Amniotic epithelial cell (primary cell): ENCODE results near the gene PKHD1.
A peak's percentile ranks its signal among the peaks of the same experiment; 100 is the strongest.

Source experiments
- DNase-seq: peaks from one replicate; pipeline ENCODE4 v3.0.0-alpha.2; 2010; ENCODE audit warnings: low read depth

PKHD1 gene

DNA sequence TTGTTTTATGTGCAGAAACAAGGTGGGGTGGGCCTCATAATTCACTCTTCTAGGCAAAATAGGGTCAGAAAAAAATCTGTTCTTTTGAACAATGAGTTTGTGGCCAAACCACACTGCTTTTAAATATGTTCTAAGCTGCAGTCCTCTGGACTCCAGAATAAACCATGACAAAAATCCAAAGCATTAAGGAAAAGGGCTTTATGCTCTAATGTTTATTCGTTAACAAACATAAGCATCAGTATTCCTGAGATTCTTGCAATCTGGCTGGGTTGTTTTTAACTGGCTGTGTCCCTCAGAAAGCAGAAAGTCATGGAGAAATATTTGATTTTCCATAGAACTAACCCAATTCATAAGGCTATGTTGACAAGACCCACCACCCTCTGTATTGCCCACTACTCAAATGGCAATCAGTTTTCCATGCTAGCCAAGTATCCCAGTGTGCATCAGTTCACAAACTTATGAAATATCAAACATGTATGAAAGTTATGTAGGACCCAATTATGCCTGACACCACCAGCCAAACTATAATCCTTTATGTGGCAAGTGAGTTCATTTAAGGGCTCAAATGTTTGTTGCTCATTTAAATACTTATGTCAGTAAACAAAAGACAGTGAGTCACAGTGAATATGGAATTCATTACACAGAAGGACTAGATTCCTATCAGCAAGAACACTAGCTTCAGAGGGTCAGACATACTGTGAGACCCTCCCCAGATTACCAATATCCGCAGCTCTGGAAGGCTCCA is 45.1 kb downstream of the PKHD1 start:
- no peak for DNase-seq

DNA sequence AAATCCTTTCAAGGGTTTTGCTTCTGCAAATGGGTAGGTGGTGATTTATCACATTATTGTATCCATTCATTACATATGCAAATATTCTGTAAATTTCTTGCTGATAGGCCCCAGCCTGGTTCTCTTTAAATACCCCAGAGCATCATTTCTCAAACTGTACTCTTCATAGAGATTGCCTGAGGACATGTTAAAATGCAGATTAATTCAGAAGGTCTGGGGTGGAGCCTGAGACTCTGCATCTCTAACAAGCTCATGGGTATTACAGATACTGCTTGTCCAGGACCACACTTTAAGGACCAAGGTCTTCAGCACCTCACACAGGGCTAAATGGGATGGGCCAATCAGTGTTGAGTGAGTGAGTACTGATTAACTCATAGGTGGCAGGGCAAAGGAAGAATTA is 46.3 kb downstream of the PKHD1 start:
- DNase-seq: no peak

DNA sequence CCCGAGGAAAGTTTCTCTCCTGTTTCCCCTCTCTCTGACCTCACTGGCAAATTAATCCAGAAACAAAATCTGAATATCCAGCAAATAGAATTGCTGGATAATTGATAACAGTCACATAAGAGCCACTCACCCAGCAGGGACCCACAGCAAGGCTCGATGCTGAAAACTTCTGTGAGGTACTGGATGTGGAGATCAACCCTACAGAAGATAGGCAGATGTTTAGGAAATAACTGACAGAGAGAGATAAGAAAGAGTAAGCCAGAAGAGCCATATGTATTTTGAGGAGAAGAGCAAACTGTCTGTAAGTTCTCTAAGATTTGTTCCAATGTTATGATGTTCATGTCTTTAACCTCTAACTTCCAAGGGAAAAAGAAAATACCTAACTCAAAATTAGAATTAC is 59.7 kb downstream of the PKHD1 start:
- DNase-seq: no peak

DNA sequence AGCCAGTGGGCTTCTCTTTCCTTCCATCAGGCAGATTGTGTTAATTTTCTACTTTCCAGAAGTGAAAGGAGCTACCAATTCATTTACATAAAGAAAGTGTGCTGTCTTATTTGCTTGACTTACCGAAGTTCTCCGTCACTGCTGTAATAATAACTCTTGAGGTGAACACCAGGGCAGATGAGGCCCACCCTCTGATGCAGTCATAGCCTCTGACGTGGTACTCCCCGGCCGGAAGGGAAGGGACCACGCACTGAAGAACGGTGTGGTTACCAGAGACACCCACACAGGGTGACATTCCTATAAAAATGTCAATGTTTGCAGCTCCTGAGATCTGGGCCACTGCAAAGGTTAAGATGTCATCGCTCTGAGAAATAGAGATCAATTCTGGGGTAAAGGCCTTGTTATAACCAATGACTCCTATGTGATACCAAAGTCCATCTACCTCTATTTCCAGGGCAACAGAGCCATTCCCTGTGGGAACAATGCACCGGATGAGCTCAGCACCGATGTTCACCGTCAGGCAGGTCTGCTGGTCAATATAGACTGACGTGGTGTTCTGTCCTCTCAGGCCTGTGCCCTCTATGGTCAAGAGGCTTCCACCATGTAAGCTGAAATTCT is 62.9 kb downstream of the PKHD1 start:
- DNase-seq: no peak

DNA sequence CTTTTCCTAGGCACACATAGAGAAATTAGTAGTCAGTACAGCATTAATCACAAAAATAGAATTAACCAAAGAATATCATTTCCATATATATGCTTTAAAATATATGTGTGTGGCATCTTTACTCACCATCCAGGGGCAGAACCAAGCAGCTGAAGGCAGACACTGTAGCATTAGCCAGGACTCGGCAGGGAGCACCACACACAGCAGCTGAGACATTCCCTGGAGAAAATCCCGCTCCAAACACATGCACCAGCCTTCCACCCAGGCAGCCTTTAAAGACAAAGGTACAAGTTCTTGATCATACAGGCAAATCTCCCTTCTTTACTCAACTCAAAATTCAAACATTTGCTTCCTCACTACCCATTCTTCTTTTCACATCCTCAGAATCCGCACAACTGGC is 64.7 kb downstream of the PKHD1 start:
- no peak for DNase-seq

DNA sequence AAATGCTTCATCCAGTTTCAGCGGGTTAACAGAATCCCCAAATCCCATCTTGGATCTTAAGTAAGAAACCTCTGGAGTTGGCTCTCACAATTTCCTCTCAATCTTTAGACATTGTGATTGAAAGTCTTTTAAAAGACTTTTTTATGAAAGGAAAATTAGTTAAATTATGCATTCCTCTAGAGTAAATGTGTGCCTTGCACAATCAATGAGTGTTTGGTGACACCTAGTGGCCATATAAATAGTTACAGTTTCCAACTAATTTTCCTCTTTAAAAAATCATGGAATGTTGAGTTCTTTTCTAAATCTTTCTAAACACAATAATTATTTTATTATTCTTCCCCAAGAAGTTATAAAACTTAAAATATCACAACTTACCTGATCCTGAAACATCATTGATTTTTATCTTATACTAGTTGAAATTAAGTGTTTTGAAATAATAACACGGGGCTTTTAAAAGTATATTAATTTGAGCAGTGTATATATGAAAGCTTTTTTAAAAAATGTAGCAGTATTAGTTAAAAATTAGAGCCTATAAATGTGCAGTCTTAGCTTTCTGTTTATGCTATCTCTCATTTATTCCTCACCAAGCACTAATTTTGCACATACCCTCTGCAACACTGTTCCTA is 66.4 kb downstream of the PKHD1 start:
- peak; percentile 7 for DNase-seq

DNA sequence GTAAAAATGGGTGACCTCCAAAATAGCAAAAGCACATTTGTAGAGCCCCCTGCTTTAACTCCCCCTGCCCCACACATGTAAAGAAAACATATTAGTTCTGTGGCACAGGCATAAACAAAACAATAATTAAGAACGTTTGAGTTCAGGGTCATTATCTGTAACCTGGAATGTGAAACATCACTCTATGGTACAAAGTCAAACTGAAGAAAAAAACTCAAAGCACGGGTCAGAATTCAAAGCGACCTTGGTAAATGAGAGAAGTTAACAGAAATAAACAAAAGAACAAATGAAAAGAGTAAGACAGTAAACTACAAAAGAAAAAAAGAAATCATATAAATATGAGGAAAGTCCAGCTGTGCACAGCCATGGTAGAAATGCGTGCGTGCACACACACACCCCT is 67.5 kb downstream of the PKHD1 start:
- no peak for DNase-seq

DNA sequence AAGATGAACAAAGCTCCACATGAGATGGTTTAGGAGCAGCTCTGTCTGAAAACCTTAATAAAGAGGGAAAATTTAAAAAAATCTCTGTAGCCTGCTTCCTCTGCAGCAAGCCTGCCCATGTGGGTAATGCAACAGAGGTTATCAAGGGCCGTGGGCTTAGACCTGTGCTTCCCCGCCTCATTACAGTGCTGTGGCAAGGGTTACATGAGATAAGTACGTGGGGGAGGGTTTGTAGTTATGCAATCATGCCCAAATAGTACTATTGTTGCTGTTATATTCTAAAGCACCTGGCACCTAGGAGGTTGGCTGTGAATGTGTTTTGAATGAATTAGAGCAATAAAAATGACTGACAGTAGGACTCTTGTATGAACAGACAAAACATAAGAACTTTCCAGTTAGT is 68.3 kb downstream of the PKHD1 start:
- no peak for DNase-seq

DNA sequence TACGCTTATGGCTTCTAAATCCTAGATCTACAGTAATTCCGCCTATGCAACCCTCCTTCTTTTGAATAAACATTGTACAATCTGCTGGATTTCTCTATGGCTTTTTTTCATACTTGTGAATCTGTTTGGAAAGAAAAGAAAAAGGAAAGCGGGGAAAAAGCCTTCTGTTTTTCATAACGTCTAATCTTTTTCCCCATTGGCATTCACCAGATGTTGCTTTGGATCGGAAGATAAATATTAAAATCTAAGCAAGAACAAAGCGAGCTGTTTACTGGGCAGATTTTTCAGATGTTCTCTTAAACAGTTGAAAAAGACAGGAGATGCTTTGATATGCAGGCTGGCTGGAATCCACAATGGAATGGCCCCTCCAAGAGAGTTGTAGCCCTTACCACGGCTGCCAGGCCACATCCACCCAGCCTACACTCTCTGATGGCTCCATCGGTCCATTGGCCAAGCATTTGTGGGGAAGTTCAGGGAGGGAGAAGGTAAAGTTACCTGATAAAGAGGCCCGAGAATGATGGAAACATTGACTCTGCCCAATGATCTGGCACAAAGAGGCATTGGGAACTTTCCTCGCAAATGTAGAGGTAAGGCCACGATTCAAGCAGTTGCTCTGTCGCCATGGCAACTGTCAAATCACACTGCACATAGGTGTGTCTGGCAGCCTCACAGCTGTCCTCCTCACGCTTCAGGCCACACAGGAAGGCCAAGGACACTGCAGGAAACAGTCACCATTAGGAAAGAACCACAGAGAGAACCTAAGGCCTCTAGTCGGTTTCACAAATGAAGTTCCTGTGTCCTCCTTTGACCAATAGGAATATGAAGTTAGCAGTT is 70.3 kb downstream of the PKHD1 start:
- no peak for DNase-seq

DNA sequence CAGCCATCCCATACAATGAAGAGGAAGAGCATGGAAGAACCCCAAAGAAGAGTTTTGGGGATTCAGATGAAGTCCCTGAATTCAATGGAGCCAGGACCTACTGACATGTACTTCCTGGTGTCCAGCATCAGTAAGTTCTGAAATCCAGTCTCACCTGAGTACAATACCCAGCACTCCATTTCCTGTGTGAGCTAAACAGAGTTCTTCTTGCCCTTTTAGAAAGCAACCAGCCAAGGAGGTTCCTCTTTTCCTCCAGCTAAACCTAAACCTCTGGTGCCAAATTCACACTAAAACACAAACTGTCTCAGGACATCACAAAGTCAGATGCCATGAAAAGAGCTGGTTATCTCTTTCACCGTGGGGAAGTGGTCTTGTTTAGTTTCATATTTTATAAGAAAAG is 71.5 kb downstream of the PKHD1 start:
- no peak for DNase-seq

DNA sequence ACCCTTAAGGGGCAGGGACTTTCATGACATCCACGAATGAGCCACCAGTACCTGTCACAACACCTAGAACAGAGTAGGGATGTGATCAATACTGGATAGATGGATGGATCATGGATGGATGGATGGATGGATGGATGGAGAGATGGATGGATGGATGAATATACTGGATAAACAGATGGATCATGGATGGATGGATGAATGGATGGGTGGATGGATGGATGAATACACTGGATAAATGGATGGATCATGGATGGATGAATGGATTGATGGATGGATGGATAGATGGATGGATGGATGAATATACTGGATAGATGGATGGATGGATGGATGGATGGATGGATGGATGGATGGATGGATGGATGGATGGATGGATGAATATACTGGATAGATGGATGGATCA is 73.0 kb downstream of the PKHD1 start:
- no peak for DNase-seq

DNA sequence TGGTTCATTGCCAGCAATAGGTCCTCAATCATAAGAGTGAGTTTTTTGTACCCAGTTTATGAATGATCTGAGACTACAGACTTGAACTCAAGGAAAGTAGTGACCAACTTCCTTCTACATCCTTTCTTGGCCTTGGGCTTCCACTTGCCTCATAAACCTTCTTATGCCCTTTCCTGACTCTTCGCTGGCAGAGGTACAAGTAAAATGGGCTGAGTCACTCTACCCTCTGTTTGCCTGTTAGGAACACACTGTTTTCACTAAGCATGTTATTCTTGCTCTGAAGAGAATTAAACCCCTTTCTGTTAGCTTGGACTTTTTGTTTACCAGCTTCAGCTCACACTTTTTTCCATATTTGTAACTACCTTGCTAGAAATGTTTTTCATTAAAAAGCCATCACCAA is 74.4 kb downstream of the PKHD1 start:
- DNase-seq: no peak

DNA sequence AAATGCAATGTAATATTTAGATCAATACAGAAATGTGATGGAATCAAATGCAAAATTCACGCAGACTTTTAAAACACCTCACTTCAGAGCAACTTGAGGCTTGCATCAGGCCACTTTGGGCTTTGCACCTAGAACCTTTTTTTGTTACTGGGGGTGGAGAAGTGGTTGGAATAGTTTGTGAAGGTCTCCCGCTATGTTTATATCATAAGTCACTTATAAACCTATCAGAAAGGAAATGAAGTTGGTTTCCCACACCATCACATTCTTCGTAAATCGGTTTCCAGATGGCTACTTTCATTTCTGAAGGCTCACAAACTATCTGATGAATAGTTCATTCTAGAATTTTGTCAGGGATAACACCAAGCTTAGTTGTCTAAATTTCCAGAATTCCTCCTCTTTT is 74.8 kb downstream of the PKHD1 start:
- no peak for DNase-seq

DNA sequence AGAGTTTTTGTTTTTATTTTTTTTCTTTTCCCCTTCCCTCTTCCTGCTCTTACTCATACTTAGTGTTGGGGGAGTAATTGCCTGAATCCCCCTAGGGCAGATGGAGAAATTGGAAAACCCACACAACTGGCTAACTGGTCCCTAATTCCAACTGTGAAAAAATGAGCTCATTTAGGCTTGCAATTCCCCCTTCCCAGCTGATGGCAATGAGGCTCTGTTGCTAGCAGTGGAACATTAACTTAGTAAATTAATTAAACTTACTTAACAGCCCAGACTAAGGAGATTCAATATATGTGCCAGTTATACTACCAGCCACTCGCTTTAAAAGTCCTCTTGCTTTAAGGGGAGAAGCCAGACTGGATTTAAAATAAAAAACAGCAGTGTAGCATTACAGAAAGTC is 76.6 kb downstream of the PKHD1 start:
- no peak for DNase-seq

DNA sequence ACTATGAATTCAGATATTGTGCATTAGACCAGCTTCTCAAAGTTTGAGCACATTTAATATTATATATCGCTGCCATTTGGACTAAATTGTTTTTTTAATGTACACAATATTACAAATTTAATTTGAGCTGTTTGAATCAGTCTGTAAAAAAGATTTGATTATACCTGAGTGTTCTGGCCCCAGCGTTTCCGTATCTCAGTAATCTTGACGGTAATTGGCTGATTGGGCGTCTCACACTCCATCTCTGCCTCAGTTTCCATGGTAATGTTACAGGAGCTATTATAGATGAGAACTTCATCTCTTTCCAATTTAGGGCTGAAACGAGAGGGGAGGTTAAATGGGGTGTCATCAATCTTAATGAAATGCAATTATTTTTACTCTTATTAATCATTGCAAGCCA is 77.3 kb downstream of the PKHD1 start:
- no peak for DNase-seq

DNA sequence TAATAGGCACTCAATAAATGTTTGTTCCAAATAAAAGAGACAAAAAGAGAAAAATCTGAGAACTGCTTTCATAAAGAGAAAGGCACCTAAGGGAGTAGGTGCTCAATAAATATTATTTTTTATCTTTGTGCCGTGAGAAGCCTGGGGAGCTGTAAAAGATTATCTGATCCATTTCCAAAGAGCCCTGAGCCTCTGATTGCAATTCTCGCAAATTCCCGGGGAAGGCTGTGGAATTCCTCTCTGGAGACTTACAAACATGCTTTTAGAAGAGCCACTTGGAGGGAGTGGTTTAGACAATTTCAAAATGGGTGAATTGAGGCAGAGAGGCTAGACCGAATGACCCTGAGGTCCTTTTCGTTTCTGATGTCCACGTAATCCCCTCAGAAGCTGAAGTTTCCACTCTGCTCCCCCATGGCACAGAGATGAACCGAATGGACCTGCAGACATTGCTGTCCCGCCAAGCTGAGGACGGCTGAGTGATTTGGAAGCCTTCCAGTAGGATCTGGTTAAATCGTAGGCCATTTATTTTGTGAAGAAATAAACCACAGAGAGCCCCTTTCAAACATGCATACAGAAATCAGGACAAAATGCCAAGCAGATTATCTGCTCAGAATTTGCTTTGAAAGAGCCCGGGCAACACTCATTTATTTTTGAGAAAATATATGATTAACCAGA is 77.8 kb downstream of the PKHD1 start:
- no peak for DNase-seq

DNA sequence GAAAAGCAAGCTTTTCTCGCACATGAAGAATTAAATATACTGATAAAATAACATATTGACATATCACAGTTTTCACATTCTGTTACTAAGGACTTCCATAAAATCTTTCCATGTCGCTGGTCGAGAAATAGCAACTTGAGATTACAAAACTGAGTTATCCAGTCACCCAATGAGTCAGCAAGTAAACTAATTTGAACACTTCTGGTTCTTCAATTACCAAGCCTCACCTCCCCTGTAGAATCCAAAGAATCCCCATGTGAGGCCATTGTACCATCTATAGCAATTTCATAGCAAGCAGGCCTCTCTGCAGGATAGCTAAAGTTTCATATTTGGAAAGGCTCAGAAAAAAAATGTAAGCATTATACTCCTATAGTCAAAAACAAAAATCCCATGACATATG is 87.3 kb downstream of the PKHD1 start:
- no peak for DNase-seq

DNA sequence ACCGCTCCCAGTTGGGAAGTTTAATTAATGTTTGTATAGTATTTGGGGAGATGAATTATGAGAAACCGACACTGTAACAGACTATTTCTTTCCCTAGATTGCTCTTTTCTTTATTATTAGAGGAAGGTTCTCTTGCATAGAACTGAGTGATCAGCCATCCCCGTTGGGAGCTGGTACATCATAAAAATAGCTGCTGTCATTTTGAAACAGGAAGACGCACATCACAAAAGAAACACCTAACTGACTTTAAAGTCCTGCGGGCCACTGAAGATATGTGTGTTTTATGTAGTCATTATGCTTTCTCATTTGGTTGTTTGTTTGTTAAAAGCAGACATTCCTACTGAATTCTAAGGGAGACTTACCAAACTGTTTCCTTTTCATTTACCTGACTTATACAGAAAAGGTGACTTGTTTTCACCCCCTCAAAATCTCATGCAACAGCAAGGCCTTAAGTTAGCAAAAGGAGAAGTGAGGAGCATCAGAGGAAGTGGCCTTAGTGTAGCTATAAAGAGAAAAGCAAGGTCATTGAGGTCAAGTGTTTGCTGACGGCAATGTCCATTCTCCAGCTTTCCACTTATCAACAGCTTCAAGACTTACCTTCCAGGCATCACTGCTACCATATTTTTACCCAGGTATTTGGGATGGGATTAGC is 91.0 kb downstream of the PKHD1 start:
- no peak for DNase-seq

DNA sequence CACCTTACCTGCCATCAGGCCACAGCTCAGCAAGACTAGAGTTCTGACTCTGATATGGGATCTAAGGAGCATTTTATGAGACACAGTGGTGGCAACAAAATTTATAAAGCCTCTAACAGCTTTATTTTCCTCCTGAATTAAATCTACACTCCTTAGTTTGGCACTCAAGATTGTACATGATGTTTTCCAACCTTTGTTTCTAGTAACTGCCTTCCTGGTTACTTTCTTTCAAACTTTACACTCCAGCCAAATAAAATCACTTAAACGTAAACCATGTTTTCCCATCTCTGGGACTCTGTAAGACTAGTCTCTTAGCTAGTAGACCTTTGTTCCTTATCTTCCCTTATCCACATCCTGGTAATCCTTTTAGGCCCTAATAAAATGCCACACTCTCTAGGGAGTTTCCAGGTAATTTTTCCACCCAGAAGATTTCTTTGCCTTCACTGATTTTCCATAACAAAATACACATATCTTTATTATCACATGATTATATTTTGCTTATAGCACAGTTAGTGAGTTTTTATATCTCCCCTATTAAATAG is 92.1 kb downstream of the PKHD1 start:
- no peak for DNase-seq

DNA sequence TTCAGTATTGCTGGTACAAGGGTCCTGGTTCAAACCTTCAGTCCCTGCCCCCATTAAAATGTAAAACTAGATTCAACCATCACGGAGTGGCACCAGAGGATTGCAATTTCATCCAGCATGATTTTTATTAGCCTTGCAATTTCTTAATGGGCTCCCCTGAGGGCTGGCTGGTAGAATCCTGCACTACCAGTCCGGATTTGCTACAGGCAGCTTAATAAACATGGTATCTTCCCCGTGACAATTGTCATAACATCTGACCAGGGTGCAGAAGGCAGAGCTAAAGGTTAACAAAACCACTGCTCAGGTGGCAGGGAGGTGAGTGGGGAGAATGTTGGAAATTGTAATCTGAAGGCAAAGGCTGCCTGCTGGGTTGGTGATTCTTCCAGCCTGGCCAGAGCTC is 94.5 kb downstream of the PKHD1 start:
- DNase-seq: no peak

DNA sequence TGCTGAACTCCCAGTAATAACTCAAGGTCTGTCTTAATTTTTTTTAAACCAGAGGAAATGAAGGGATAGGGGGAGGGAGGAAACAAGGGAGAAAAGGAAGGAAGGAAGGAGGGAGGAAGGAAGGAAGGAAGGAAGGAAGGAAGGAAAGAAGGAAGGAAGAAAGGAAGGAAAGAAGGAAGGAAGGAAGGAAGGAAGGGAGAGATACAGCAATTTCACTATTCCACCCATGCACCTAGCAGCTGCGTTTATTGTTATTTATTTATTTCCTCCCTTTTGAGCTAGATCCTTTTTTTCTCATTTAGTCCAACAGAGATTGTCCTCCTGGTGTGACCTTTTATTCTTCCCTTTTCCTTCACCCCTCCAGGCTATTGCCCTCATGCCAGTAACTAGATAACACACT is 97.6 kb downstream of the PKHD1 start:
- no peak for DNase-seq
